HG03103 (cell line): ENCODE results near the gene COL23A1.
"Not testable (repeated sequence)": the region's sequence is repeated elsewhere in the genome, so short reads cannot be mapped to it uniquely, and the experiment has no call there.

Experiments used
- ATAC-seq: cut with Tn5 transposase; IDR thresholded peaks from one replicate; pipeline ENCODE4 v1.9.1; 2021; ENCODE audit warnings: low read depth; ENCODE audit not compliant: unreplicated experiment

Gene COL23A1

DNA sequence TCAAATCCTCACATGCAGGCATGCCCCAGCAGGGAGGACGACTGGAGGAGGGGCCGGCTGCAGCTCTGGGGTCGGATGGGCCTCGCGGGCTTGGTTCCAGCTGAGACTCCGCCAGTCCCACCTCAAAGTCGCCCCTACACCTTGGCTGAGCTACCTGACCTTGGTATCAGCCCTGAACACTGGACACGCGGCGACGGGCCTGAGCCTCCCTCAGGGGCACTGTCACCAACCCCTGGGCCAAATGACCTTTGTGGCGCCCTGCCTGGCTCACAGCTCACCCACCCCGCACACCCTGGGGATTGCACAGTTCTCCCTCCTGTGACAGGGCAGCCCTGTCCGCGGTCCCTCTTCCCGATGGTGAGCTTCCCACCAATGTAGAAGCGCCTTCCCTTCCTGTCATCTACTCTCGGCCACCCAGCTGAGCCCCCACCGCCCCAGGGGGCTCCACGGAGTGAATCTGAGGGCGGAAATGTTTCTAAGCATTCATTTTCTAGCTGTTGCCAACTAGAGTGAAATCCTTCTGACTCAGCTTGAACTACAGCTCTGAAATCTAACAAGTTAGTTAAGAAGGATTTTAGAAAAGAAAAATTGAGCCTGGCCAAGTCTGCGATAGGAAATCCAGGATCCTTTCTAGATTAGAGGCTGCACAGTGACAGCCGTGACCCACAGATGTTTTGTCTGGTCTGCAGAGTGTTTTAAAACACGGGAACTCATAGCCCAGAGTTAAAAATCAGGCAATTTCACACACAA is 218.7 kb downstream of the COL23A1 start:
- no peak for ATAC-seq

DNA sequence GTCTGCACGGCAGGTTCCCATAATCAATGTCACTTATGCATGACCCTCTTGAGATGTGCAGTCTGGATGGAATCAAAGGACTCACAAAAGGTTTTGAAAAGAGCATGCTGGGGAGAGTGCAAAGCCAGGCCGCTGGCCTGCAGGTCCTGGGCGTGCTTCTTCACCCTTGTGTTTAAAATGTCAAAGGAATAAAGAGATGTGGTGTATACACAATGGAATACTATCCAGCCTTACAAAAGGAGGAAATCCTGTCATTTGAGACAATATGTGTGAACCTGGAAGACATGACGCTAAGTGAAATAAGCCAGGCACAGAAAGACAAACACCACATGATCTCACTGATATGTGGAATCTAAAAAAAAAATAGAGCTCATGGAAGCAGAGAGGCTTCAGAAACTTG is 220.1 kb downstream of the COL23A1 start:
- ATAC-seq, result no peak

DNA sequence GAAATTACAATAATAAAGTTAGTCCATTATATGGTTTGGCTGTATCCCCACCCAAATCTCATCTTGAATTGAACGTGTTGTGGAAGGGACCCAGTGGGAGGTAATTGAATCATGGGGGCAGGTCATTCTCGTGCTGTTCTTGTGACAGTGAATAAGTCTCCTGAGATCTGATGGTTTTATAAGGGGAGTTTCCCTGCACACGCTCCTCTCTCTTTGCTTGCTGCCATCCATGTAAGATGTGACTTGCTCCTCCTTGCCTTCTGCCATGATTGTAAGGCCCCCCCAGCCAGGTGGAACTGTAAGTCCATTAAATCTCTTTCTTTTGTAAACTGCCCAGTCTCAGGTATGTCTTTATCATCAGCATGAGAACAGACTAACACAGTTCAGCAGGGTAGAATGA is 220.7 kb downstream of the COL23A1 start:
- ATAC-seq, result not testable (repeated sequence)

- no peak for ATAC-seq
Observed at GRCh38 chr5:178368716-178369300, 221.4 kb downstream of the COL23A1 start.

DNA sequence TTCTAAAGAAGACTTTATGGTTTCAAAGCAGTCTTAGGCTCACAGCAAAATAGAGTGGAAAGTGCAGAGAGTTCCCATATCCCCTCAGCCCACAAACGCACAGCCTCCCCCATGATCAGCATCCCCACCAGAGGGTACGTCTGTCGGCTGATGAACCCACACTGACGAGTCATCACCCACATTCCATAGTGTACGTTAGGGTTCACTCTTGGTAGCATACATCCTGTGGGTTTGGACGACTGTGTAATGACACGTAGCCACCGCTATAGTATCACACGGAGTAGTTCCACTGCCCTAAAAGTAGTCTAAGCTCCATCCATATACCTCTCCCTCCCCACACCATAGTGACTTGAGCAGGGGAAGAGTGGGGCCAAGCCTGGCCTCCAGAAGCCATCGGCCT is 221.9 kb downstream of the COL23A1 start:
- no peak for ATAC-seq

GRCh38 chr5:178367736-178368120 is 222.5 kb downstream of the COL23A1 start:
- no peak for ATAC-seq

DNA sequence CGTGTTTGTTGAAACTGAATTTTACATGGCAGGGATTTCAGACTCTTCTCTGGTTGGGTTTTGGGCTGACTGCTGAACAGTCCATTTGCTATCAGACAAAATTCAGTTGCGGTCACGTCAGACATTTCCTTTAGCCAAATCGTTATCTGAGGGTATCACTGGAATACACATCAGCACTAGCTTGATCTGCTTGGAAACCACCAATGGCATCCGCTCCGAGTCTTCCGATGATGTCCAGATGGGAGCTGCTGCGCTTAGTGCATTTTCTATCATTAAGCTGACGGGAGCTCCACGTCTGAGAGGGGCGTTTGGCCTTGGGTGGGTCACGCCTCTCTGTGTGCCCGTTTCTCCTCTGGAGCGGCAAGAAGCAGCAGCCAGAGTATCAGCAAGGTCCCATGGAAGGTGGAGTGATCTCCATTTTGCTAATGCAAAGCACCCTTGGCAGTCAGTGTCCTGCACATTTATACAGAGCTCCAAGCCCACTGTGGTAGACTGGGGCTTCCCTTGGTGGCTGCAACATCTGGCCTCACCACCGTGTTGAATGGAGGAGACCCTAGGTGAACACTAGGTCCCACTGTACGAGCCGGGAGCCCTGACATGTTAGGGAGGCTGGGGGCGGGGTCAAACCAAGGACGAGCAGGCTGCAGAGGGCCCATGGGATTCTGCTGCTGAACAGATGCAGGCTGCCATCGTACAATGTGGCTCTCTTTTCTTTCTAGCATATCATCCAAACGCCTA is 223.0 kb downstream of the COL23A1 start:
- ATAC-seq, result no peak

DNA sequence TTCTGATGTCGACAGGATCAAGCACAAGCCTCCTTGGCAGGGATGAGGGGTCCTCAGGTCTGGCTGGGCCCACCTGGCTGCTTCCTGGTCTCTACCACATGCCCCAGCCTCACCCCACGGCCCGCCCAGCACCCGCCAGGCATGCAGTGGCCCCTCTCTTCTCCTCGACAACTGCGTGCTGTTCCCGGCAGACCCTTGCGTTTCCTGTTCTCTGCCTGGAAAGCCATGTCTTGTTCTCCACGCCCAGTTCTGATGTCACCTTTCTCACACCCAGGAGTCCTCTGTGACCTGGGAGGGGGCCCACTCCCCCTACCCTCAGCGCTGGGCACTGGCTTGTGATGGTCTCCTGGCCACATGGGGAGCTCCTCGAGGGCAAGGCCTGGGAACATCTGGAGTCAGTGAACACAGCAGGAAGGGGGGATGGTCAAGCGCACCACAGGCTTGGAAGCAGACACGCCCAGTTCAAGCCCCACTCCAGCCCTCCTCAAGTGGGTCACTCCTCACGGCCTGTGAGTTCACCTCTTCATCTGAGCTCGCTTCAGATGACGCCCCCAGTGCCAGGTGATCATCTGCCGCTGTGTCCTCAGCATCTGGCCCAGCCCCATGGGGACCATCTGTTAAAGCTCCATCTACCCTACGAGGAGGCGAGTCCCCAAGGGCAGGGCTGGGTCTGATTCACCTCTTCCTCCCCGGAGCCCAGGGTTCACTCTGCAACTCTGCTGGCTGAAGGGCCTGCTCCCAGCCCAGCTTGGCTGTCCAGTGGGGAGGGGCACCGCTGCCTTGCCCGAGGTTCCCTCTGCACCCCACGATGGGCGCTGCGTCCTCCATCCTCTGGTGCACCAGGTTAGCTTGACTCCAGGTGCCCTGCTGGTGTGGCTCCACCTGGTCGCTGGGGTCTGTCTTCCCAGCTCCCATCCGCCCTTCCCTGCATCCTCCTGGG is 224.4 kb downstream of the COL23A1 start:
- no peak for ATAC-seq

- ATAC-seq, result no peak
Observed at GRCh38 chr5:178364326-178364675, 225.9 kb downstream of the COL23A1 start.

DNA sequence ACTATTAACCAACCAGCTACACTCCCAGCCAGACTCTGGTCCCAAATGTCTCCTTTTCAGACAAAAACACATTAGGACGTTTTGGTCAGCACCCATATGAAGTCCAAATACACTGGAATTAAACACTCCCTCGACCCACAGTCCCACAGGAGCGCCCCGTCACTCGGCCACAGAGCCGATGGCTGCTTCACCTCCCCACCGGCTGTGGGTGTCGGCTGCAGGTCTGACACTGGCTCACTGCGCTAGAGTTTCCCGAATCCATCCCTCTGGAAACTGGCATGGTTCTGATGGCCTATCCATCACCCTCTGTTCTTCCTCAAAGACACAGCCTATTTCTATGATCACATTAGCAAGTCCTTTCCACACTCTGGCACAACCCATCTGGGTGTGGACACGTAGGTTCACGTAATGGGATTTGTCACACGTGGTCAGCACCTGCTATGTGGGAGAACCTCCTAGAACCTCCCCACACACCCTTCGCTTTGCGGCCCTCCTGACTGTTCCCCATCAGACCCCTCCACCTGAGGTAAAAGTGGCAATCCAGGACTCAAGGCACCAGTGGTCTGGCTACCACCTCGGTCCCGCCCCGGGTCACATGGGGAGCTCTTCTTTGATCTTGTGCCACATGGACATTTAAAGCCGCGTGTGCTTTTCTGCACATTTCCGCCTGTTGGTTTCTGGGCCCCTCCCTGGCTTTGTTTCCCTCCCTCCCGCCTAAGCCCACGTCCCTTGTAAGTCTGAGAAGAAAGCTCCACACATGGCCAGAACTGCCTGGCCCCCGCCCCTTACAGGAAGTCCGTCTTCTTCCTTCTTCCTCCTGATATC is 226.5 kb downstream of the COL23A1 start:
- ATAC-seq, result no peak

GRCh38 chr5:178361657-178362445 is 228.3 kb downstream of the COL23A1 start:
- no peak for ATAC-seq

GRCh38 chr5:178360926-178361235 is 229.3 kb downstream of the COL23A1 start:
- ATAC-seq, result no peak

- ATAC-seq, result no peak
Observed at GRCh38 chr5:178360222-178360925, 229.8 kb downstream of the COL23A1 start.

DNA sequence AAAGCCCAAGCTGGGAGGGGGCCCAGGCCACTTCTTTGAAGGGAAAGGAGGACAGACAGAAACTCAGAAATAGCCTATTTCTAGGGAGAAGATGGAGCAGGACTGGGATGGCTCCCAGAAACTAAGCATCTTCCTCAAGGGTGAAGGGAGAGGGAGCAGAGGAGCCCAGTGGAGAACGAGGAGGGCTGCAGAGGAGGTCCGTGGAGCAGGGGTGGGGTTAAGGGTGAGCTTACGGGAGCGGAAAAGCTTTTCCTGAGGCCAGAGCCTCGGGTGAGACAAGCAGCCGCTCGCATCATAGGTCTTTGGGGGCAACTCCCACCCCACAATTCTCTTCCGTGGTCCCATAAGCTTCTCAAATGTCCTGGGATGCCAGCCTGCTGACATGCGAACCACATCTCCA is 230.5 kb downstream of the COL23A1 start:
- no peak for ATAC-seq

DNA sequence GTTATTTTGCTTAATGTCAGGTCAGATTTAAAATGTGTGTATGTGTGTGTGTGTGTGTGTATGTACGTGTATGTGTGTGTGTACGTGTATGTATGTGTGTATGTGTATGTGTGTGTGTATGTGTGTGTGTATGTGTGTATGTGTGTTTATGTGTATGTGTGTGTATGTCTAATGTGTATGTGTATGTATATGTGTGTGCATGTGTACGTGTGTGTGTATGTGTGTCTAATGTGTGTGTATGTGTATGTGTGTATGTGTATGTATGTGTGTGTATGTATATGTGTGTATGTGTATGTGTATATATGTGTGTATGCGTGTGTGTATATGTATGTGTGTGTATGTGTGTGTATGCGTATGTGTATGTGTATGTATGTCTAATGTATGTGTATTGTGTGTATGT is 232.5 kb downstream of the COL23A1 start:
- no peak for ATAC-seq

DNA sequence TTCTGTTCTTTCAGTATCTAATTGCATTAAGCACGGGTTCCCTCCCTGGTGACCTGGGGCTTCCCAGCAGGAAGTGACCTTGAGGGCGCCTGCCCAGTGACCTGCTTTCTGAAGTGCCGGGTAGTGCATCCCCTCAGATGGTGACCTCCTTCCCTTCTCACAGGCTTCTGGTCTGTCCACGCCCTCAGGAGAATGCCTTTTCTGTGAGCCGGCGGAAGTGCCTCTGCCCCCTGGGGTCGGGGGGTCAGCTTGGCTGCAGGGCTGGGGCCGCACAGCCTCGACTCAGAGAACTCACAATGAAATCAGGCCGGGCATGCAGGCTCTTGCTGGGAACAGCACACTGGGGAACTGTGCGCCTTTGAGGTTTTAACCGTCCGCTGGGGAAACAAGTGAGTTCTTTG is 233.1 kb downstream of the COL23A1 start:
- no peak for ATAC-seq

DNA sequence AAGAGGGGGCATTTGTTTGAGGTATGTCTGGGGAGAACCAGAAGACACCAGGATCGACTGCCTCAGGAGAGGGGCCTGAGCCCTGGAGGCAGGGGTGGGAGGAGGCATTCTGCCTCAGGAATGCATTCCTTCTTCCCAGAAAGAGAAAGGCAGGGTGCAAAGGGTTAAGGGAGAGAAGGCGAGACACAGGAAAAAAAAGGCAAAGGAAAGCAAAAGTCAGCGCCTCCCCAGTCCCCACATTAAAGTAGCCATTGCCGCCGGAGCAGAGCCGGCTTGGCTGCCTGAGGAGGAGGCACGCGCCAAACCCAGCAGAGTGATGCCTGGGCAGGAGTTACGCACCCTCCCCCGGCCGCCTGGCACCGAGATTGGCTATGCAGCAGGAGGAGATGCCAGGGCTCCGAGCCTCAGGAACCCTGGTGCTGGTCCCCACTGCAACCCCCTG is 233.7 kb downstream of the COL23A1 start:
- ATAC-seq, result no peak

DNA sequence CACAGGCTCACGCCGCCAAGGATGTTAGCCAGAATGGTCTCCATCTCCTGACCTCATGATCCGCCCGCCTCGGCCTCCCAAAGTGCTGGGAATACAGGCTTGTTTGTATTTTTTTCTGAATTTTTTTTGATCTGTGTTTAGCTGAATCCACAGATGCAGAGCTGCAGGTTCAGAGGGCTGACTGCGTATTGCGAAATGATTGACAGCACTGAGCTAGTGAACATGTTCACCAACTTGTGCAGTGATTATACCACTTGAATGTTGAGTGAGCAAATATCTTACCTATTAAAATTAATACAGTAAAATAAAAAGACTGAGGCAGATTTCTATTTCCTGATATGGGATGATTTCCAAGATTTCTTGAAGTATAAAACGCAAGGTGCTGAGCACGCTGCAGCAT is 234.5 kb downstream of the COL23A1 start:
- no peak for ATAC-seq

GRCh38 chr5:178353461-178353860 is 236.7 kb downstream of the COL23A1 start:
- ATAC-seq, result no peak
